ENCODE measurements around the gene KIF2C. TPM values are rescaled to one million over a fixed set of nuclear protein-coding genes. Genes with fewer than 3 reads are reported as not detected.
A peak's percentile ranks its signal among the peaks of the same experiment; 100 is the strongest.

KIF2C gene
- total and polyA plus RNA-seq, 9 of the 15 experiments (the other 6 are each of a cell fraction or from before 2014, with no cell fraction given), result 84.9 to 226 (median 169) TPM

- TF ChIP-seq KLF13 (tag; IDR thresholded peaks at IDR 0.05; ENCODE audit: borderline replicate concordance, low read depth) (peak; percentile 94), PATZ1 (CRISPR knock-in tag; IDR thresholded peaks at IDR 0.05; ENCODE audit: borderline replicate concordance) (peak; percentile 99), BMI1 (IDR thresholded peaks at IDR 0.05; ENCODE audit: low read length) (peak; percentile 79), HBP1 (CRISPR knock-in tag; IDR thresholded peaks at IDR 0.05) (peak; percentile 100), CREB1 (IDR thresholded peaks at IDR 0.05) (peak; percentile 88), CREB1 (CRISPR knock-in tag; IDR thresholded peaks at IDR 0.05) (peak; percentile 69), DEAF1 (CRISPR knock-in tag; IDR thresholded peaks at IDR 0.05) (peak; percentile 98), HDAC8 (tag; IDR thresholded peaks at IDR 0.05) (peak; percentile 80; the same call in 1 of the 2 replicates), ZNF133 (CRISPR knock-in tag; IDR thresholded peaks at IDR 0.05) (no peak), ZNF282 (CRISPR knock-in tag; IDR thresholded peaks at IDR 0.05) (no peak; the same call in 1 of the 2 replicates), NELFE (IDR thresholded peaks at IDR 0.05; ENCODE audit: insufficient read depth, insufficient read length) (peak; percentile 87), HMG20A (CRISPR knock-in tag; conservative IDR thresholded peaks at IDR 0.05) (peak; percentile 88; the same call in 1 of the 2 replicates), STAT5A (IDR thresholded peaks at IDR 0.05; ENCODE audit: borderline replicate concordance, low read length) (peak; percentile 94), HNRNPLL (IDR thresholded peaks at IDR 0.05; ENCODE audit: low read depth, low read length, poor library complexity, severe bottlenecking) (peak; percentile 61), PBX2 (CRISPR knock-in tag; IDR thresholded peaks at IDR 0.05; ENCODE audit: low read depth) (no peak), PBX2 (tag; conservative IDR thresholded peaks at IDR 0.05; ENCODE audit: low read depth) (peak; percentile 37; the same call in 1 of the 2 replicates), TFAP4 (CRISPR knock-in tag; IDR thresholded peaks at IDR 0.05; ENCODE audit: borderline replicate concordance) (peak; percentile 86)
These were observed 17.9 kb upstream of the KIF2C start (continued) for GRCh38 chr1:44721485-44722361.

Measured in K562 (cell line).